Breast epithelium (tissue), 4 donors: ENCODE measurements around the gene OLFML2A. TPM values are rescaled to one million over a fixed set of nuclear protein-coding genes. Genes with fewer than 3 reads are reported as not detected.

Experiments used
- DNase-seq, 2 donors: peaks; one replicate each; pipeline ENCODE4 v3.0.0-alpha.2; 2019; ENCODE audit warnings: low spot score in 2 of 2
- H3K27ac ChIP-seq, 2 donors: fragments of 200-600 bp; sonication (generic) in 1 of 2; one replicate each; pipeline ENCODE4 v1.5.1; 2016 to 2019; ENCODE audit warnings: mild to moderate bottlenecking in 1 of 2
- H3K27me3 ChIP-seq, 2 donors: fragments of 200-600 bp; sonication (generic) in 1 of 2; one replicate each; pipeline versions ENCODE4 v1.5.1 to v1.6.0; 2017 to 2019; ENCODE audit warnings: control low read depth in 1 of 2, mild to moderate bottlenecking in 1 of 2
- H3K36me3 ChIP-seq: fragments of 200-600 bp; one replicate; pipeline ENCODE4 v1.5.1; 2019
- H3K4me1 ChIP-seq, 2 donors: fragments of 200-600 bp; sonication (generic); one replicate each; pipeline ENCODE4 v1.5.1; 2016 to 2019; ENCODE audit warnings: control low read depth in 1 of 2
- H3K4me3 ChIP-seq, 3 donors: fragments of 200-600 bp; sonication (generic); 1 replicate in 2 of 3; 2 replicates in 1 of 3; pipeline ENCODE4 v1.5.1; 2016 to 2019; ENCODE audit warnings: mild to moderate bottlenecking in 3 of 3, moderate library complexity in 2 of 3
- H3K9me3 ChIP-seq, 2 donors: fragments of 200-600 bp; sonication (generic) in 1 of 2; one replicate each; pipeline ENCODE4 v1.5.1; 2016 to 2019; ENCODE audit warnings: control low read depth in 1 of 2
- POLR2A ChIP-seq: fragments of 450-650 bp; IDR thresholded peaks from one replicate; pipeline ENCODE4 v1.6.1; 2016; ENCODE audit warnings: antibody characterized with exemption, mild to moderate bottlenecking, moderate library complexity
- POLR2AphosphoS5 ChIP-seq, 3 donors: sonication (generic); formaldehyde crosslinking; IDR thresholded peaks; one replicate each; pipeline ENCODE4 v1.6.1; 2017; ENCODE audit warnings: antibody characterized with exemption in 3 of 3
- intact Hi-C: fragments of 100-400 bp; cut with DNase I; formaldehyde crosslinking; loops from one replicate; pipeline ENCODE4 v1.15.1; 2023; ENCODE audit warnings: low total_unique reads
- total RNA-seq, 3 donors: library from RNA; depleted of rRNA; stranded (reverse); fragments of >200 nt; gene quantifications; one replicate each; pipeline ENCODE4 v1.1.0, GENCODE V29; 2016
- TF ChIP-seq, protein P1 (sequence below), 3 donors: fragments of 450-650 bp; IDR thresholded peaks; one replicate each; pipeline ENCODE4 v1.5.1; 2016 to 2017; ENCODE audit warnings: antibody characterized with exemption in 3 of 3, mild to moderate bottlenecking in 3 of 3, moderate library complexity in 3 of 3

The OLFML2A gene
- total RNA-seq, 3 donors from 2014 or later: 11.4 to 25.2 (median 11.4) TPM

DNA sequence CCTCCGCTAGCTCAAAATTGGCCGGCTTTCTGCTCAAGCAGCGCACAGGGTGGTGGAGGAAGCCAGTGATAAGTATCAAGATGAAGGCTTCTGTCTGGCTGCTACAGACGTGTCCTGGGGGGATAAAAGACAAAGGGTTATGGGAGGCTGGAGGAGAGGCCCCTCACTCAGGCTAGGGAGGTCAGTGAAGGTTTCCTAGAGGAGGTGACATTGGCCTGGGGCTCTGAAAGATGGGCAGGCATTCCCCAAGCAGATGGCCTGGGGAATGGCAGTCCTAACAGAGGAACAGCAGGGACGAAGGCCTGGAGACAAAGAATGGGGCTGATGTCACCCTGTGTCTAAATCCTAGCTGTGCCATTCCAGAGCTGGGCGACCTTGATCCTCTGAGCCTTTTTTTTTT, 32.3 kb downstream of the OLFML2A start:
- Histone ChIP-seq H3K27me3 (no peaks in the 10 kb centered on the region), H3K4me1 (peaks cover 0 to 5% of the 10 kb centered on the region in 2 donors), H3K9me3 (no peaks in the 10 kb centered on the region), H3K4me3 (no peak overlapping the region), H3K36me3 (no peaks in the 10 kb centered on the region), H3K27ac (no peak overlapping the region)
- intact Hi-C loops: no loop called here
- DNase-seq: no peak
- TF ChIP-seq, protein P1, sequence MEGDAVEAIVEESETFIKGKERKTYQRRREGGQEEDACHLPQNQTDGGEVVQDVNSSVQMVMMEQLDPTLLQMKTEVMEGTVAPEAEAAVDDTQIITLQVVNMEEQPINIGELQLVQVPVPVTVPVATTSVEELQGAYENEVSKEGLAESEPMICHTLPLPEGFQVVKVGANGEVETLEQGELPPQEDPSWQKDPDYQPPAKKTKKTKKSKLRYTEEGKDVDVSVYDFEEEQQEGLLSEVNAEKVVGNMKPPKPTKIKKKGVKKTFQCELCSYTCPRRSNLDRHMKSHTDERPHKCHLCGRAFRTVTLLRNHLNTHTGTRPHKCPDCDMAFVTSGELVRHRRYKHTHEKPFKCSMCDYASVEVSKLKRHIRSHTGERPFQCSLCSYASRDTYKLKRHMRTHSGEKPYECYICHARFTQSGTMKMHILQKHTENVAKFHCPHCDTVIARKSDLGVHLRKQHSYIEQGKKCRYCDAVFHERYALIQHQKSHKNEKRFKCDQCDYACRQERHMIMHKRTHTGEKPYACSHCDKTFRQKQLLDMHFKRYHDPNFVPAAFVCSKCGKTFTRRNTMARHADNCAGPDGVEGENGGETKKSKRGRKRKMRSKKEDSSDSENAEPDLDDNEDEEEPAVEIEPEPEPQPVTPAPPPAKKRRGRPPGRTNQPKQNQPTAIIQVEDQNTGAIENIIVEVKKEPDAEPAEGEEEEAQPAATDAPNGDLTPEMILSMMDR (IDR thresholded peaks at IDR 0.05): no peak
- TF ChIP-seq POLR2A (no peak), POLR2AphosphoS5 (IDR thresholded peaks at IDR 0.05) (no peak)

DNA sequence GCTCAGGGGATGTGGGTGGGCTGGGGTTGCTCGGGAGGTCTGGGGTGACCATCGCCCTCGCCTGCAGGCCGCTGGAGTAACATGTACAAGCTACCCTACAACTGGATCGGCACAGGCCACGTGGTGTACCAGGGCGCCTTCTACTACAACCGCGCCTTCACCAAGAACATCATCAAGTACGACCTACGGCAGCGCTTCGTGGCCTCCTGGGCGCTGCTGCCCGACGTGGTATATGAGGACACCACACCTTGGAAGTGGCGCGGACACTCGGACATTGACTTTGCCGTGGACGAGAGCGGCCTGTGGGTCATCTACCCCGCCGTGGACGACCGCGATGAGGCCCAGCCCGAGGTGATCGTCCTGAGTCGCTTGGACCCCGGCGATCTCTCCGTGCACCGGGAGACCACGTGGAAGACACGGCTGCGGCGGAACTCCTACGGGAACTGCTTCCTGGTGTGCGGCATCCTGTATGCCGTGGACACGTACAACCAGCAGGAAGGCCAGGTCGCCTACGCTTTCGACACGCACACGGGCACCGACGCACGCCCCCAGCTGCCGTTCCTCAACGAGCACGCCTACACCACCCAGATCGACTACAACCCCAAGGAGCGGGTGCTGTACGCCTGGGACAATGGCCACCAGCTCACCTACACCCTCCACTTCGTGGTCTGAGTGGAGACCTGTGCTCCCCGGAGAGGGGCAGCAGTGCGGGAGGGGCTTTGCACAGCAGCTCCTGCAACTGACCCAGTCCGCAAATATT, 33.0 kb downstream of the OLFML2A start:
- intact Hi-C loops: no loop called here
- no peaks in the 10 kb centered on the region for H3K9me3 ChIP-seq
- peak overlapping the region; percentile 69 to 86 for H3K27ac ChIP-seq
- DNase-seq: no peak
- H3K36me3 ChIP-seq: no peaks in the 10 kb centered on the region
- H3K27me3 ChIP-seq: no peaks in the 10 kb centered on the region
- peaks cover 0 to 5% of the 10 kb centered on the region in 2 donors for H3K4me1 ChIP-seq
- no peak overlapping the region for H3K4me3 ChIP-seq
- TF ChIP-seq POLR2A (no peak), POLR2AphosphoS5 (IDR thresholded peaks at IDR 0.05) (no peak)
- TF ChIP-seq, protein P1 (IDR thresholded peaks at IDR 0.05): no peak

DNA sequence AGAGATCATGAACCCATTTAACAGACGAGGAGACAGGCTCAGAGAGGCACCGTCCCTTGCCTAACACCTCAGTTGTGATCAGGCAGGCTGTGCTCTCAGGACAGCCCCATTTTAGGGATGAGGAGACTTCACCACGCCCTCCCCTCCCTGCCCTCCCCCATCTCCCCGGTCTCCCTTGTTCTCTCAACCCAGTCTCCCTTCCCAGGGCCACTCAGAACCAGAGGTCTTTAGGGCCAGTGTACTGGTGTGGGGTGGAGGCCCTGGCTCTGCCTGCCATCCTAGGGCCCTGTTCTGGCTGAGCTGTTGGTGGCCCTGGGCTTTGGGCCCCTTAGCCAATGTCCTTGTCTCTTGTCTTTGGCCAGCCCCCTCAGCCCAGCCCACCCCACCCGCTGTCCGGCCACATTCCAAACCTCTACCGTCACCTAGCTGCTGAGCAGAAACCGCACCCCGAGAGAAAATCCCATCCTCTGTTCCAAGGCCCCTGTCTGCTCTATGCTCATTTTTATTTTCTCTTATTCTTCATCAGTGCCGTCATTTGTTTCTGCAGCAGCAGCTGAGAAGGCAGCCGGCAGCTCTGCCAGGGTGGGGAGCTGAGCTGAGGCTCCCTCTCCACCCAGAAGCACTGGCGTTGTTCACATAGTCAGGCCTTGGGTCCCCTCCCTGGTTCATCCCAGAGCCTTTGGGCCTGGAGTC, 33.9 kb downstream of the OLFML2A start:
- TF ChIP-seq, protein P1 (IDR thresholded peaks at IDR 0.05): no peak
- no peak for TF ChIP-seq POLR2AphosphoS5 (IDR thresholded peaks at IDR 0.05)
- TF ChIP-seq POLR2A: no peak
- H3K27ac ChIP-seq: peak overlapping the region; percentile 69 to 86
- intact Hi-C loops: no loop called here
- H3K4me1 ChIP-seq: peaks cover 0 to 5% of the 10 kb centered on the region in 2 donors
- no peaks in the 10 kb centered on the region for H3K36me3 ChIP-seq
- DNase-seq: peak in 1 of 2 donors; percentile 42
- no peak overlapping the region for H3K4me3 ChIP-seq
- H3K27me3 ChIP-seq: no peaks in the 10 kb centered on the region
- no peaks in the 10 kb centered on the region for H3K9me3 ChIP-seq

DNA sequence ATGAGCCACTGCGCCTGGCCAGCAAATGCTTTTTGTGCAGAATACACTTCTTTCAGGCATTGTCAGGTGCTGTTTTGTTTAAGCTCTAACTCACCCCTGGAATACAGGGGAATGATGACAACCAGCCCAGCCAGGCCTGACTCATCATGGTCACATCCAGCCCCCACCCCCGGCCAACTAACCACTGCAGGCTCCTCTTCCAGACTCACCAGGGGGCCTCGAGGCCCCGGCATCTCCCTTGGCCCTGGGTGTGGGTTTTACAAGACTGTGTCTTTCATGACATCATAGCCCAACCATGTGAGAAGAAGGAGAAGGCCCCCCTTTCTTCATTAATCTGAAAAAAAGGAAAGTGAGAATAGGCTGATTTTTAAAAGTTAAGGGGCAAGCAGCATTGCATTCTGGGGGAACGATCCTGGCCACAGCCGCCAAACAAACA, 35.5 kb downstream of the OLFML2A start:
- Histone ChIP-seq H3K4me1 (peaks cover 0 to 5% of the 10 kb centered on the region in 2 donors), H3K27ac (peak overlapping the region; percentile 69 to 86), H3K27me3 (no peaks in the 10 kb centered on the region), H3K9me3 (no peaks in the 10 kb centered on the region), H3K36me3 (no peaks in the 10 kb centered on the region), H3K4me3 (no peak overlapping the region)
- peak in 1 of 2 donors; percentile 58 for DNase-seq
- no peak for TF ChIP-seq POLR2A
- intact Hi-C loops: no loop called here

DNA sequence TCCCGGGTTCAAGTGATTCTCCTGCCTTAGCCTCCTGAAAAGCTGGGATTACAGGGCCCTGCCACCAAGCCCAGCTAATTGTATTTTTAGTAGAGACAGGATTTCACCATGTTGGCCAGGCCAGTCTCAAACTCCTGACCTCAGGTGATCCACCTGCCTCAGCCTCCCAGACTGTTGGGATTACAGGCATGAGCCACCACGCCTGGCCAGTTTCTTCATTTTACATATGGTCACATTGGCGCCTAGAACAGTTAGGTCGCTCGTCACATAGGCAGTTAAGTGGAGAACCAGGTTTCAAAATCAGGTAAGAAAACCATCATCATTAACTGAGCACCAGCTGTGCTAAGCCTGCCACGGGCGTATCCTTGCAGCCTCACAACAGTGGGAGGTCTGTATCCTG, 36.1 kb downstream of the OLFML2A start:
- Histone ChIP-seq H3K4me3 (no peak overlapping the region), H3K4me1 (peaks cover 0 to 5% of the 10 kb centered on the region in 2 donors), H3K9me3 (no peaks in the 10 kb centered on the region), H3K36me3 (no peaks in the 10 kb centered on the region), H3K27ac (peak overlapping the region; percentile 58 to 69), H3K27me3 (no peaks in the 10 kb centered on the region)
- TF ChIP-seq POLR2A (no peak), POLR2AphosphoS5 (IDR thresholded peaks at IDR 0.05) (no peak)
- TF ChIP-seq, protein P1 (IDR thresholded peaks at IDR 0.05): no peak
- intact Hi-C loops: no loop called here
- DNase-seq: no peak
